Activated CD4-positive, alpha-beta T cell treated with anti-CD3 and anti-CD28 coated beads, Interleukin-2, Interleukin-6, amounts not matched to agents 100 ng/mL and 50 ng/mL, durations not matched to agents 16 hours and 8 hours (primary cell): ENCODE measurements around the gene OR7G3.

Source experiments
- DNase-seq: peaks from one replicate; pipeline ENCODE4 v3.0.0-alpha.2; 2020

OR7G3 gene

DNA sequence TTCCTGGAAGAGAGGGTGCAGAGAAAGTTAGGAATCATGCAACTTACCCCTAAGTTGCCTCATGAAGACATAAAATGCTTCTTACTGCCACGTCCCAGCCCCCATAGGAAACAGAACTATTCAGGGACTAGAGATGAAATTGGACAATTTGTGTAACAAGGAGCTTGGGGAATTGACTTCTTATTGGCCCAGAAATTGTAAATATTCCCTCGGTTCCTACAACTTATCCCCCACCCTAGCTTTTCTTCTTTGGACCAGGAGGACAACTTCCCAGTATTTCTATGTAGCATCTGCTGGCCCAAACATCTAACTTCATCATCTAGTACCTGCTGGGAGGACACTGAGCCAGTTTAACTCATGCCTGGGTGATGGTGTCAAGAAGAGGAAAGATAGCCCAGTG, 40.0 kb downstream of the OR7G3 start, which contains the start of gene OR1M1:
TSS of gene OR1M1 (plus strand) at position 301 of the 400 bp plus-strand sequence. CDS start 6,184 bp downstream, outside the sequence.
- no peak for DNase-seq

DNA sequence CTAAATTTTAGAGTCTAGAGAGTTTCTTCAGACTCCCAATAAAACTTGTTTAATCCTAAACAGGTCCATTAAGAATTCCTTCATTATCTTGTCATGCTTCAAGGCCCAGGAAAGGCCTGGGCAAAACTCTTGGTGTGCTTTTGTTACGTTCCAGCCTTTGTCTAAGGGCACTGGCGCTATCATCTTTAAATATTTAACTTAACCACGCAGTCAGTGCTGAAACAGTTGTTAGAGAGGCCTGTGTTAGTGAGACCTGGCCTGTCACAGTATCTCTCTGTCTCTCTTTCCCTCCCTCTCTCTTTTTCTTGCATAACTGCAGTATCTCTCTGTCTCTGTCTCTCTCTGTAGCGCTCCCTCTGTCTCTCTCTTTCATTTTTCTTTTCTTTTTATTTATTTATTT, 48.1 kb downstream of the OR7G3 start:
- no peak for DNase-seq

GRCh38 chr19:9076901-9077300, 49.8 kb downstream of the OR7G3 start:
- no peak for DNase-seq
